NCI-H526 treated with DMSO at 0.1 percent for 48 hours (cell line): ENCODE measurements around the gene LRRC34.

Experiments used
- DNase-seq: peaks from one replicate; lab custom pipeline; 2025; lab: John Stamatoyannopoulos, UW

Gene LRRC34

GRCh38 chr3:169812332-169813235 is at the start of gene LRRC34, which contains the start of gene LRRIQ4:
Gene LRRC34 (minus strand): TSS chr3:169812904. CDS start chr3:169812548, 356 bp downstream.
Gene LRRIQ4 (plus strand): TSS chr3:169812870. CDS start chr3:169821922, 9,052 bp downstream.
- peak; percentile 72 for DNase-seq

DNA sequence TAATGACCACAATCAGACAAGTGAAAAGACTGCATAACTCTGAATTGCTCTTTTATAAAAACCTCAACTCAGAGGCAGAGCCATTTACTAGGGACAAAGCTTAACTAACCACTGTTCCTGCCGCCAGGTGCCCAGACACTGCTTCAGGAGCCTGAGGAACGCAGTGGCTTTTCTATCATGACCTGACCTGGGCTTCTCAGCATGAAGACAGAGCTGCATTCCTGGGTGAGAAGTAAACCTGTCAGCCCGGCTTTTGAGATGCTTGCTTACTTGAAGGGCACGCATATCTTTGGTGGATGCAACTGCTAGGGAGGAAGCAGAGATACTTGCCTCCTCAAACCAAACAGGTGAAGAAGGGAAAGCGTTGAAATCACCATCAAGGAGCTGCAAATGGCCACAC is 49.2 kb upstream of the LRRC34 start:
- no peak for DNase-seq

- DNase-seq, result no peak
Observed at GRCh38 chr3:169857811-169858210, 45.1 kb upstream of the LRRC34 start.

DNA sequence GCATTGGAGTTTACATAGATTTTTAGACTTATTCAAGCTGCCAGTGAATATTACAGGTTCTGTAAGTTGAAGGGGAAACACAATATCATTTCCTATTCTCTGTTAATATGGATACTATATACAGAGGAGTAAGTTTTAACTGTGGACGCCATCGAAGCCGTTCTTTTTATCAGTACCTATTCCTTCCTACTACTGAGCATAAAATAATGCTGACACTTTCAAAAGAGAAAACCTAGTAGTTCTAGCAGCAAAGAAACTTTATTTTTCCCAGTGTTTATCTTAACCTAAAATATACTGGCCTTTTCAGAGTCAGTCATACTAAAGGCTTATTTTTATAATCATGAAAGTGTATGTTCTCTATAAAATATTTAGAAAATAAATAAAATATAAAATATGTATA is 42.8 kb upstream of the LRRC34 start:
- DNase-seq, result no peak

GRCh38 chr3:169850618-169851017 is 37.9 kb upstream of the LRRC34 start:
- DNase-seq, result no peak

GRCh38 chr3:169848741-169849140 is 36.0 kb upstream of the LRRC34 start:
- DNase-seq, result no peak

DNA sequence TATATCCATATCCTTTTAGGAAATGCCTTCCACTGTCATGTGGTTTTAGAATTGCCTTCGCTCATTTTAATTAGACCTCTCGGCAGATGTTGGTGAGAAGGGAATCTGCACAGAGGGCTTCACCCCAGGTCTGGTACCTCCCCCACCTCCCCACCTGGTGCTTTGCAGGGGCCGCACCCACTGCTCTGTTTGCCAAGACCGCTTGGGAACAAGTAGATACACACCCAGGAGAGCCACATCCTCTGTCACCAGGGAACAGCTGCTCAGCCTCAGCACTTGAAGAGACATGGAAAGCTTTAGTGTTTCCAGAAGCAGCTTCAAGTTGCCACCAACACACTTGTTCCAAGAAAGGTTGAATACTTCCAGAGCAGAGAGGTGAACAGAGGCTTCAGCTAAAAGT is 35.2 kb upstream of the LRRC34 start:
- no peak for DNase-seq

GRCh38 chr3:169846458-169847193 is 33.9 kb upstream of the LRRC34 start:
- no peak for DNase-seq

GRCh38 chr3:169842960-169843359 is 30.3 kb upstream of the LRRC34 start:
- DNase-seq, result no peak

- no peak for DNase-seq
Observed at GRCh38 chr3:169841171-169841570, 28.5 kb upstream of the LRRC34 start.

DNA sequence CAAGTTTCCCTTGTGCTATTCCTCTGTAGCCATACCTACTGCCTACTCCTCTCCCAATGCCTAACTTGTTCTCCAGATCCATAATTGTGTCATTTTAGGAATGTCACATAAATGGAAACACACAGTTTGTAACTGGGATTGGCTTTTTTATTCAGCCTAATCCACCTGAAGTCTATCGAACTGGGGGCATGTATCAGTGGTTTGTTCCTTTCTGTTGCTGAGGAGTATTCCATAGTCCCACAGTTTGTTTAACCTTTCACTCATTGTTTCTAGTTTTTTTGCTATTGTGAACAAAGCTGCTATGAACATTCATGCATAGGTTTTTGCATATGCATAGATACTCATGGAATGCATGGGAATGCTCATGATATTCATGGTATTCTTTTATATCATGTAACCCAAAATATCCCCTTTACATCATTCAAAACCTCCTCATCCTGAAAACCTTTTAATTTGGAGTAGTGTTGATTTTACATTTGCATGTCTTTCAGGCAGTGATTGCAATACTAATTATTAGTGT is 25.9 kb upstream of the LRRC34 start:
- DNase-seq, result no peak

GRCh38 chr3:169836942-169837275 is 24.2 kb upstream of the LRRC34 start:
- no peak for DNase-seq

GRCh38 chr3:169836078-169836941 is 23.6 kb upstream of the LRRC34 start:
- no peak for DNase-seq

- DNase-seq, result no peak
Observed at GRCh38 chr3:169835533-169835932, 22.8 kb upstream of the LRRC34 start.

GRCh38 chr3:169827712-169828111 is 15.0 kb upstream of the LRRC34 start:
- no peak for DNase-seq

- no peak for DNase-seq
Observed at GRCh38 chr3:169825316-169825715, 12.6 kb upstream of the LRRC34 start.

DNA sequence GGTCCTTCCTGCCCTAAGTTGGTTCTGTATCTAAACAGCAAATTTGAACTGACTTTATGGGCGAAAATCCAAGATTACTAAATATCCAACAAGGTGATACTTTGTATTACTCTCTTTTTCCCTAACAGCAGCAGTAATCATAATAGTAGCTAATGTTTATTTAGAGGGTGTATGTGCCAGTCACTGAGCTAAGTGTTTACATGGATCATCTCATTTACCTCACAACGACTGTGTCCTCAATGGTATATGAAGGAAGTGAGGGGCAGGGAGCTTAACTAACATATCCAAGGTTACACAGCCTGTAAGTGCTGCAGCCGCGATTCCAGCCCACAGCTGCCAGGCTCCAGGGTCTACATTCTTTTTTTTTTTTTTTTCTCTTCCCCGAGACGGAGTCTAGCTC is 10.3 kb upstream of the LRRC34 start:
- DNase-seq, result no peak

DNA sequence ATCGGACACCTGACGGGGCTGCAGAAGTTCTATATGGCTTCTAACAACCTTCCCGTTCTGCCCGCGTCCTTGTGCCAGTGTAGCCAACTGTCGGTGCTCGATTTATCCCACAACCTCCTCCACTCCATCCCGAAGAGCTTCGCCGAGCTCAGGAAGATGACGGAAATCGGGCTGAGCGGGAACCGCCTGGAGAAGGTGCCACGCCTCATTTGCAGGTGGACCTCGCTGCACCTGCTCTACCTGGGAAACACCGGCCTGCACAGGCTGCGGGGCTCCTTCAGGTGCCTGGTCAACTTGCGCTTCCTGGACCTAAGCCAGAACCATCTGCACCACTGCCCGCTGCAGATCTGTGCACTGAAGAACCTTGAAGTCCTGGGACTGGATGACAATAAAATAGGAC is 9.8 kb upstream of the LRRC34 start:
- peak; percentile 19 for DNase-seq

GRCh38 chr3:169822091-169822490 is 9.4 kb upstream of the LRRC34 start:
- DNase-seq, result no peak

DNA sequence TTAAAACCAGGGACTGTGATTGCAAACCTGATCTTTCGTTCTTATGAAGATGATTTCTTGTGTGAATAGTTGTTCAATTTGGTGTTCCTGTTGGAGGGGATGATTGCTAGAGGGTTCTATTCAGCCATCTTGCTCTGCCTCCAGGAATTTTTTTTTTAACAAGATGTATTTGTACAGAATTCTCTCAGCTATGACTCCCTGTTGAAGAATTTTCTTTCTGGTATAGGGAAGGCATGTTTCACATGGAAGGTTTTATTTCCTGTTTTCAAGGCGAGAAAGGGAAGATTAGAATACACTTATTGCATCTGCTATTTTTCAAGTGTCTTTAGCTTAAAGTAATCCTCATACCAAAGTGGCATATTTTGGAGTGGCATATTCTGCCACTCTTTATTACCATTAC is 5.6 kb upstream of the LRRC34 start:
- DNase-seq, result no peak

GRCh38 chr3:169815590-169816150 is 3.0 kb upstream of the LRRC34 start:
- no peak for DNase-seq
